Stimulated activated CD8-positive, alpha-beta memory T cell treated with anti-CD3 and anti-CD28 coated beads, Interleukin-12 subunit alpha, Interleukin-12 subunit beta, amount 100 ng/mL, for 24 hours (primary cell): ENCODE data around the gene SNAP25.

Source experiments
- DNase-seq: peaks from one replicate; pipeline ENCODE4 v3.0.0-alpha.2; 2020; ENCODE audit errors: extremely low read depth

The SNAP25 gene

DNA sequence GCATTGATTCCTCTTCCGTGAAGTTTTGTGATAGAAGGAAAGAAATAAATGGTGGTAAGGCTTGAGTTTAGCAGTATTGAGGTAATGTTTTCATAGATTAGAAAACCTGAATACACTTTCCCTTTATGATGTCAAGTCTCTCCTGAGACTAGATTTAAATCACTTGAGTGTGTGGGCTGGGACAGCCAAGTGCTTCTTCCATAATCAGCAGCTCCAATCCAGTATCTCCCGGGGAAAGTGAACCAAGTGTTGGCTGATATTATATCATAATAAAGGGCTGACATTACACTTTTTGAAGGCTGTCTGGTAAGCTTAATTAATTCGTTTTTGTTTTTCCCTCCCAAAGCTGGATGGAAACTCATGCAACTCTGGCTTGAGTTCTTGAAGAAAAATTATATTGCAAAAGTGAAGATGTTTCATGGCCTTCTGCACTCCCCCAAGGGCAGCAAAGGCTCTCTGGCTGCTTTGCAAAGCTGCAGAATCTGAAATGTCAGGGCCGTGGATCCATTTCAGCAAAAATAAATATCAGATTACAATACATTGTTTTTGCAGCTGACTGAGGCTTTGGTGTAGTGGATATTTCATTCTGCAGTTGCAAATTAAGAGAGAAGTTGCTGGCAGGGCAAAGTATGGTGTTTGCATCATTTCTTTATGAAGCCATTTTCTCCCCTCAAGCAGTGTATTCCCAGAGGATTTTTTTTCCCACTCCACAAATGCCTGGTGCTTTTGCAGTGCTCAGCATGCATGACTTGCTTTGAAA is 114.2 kb downstream of the SNAP25 start:
- DNase-seq = no peak

DNA sequence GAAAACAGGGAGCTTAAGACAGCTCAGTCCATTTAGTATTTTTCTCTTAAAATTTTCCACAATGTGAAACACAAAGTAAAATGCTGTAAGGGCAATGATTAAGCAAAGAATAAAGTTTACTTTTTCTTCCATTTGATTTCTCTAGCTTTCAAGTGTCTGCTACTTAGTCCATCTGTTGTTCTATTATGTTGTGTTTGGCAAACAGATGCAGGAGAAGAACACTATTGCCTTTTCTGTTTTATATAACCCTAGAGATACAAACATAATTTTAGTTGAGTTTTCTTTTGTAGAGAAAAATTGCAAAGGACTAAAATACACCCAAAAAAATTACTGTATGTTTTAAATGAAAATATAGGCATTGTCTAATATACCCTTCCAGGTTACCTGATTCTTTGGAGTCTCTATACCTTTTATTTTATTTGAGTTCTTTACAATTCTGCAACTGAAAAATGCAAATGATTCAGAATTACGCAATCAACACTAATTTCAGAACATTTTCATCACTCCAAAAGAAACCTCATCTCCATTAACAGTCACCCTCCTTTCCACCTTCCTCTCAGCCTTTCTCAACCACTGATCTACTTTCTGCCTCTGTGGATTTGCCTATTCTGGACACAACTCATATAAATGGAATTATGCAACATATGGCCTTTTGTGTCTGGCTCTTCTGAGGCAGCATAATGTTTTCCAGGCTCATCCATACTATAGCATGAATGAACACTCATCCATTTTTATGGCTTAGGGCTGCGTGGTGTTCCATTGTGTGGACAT is 118.5 kb downstream of the SNAP25 start:
- no peak for DNase-seq

DNA sequence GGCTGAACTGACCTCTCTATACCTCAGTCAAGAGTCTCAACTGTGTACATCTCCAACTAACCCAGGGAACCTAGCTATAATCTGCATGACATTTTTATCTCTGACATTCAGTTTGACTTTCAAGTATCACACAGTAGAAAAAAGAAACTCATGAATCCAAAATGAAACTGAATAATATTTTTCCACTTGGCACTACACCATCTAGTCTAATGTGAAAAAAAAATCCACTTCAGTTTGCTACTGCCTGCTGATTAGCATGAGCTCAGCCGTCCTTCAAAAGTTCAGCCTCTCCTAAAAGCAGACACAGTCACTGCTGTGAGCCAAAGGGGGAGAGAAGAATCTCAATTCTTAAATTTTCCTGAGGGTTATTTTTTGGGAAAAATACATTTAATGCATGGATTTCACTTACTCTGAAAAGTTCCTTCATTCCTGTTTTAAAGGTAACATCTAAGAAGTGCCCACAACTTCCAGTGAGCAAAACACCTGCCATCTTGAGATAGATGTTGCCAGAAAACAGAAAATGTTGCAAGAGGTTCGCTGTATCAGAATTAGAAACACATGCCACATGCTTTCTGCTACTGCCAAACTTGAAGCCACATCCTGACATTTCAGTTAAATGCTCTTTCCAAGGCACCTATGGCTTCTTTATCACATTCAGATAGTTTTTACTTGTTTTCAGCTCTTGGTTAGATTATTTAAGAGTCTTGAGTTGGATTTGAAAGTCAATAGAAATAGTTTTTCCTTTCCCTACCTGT is 120.0 kb downstream of the SNAP25 start:
- no peak for DNase-seq

GRCh38 chr20:10339609-10340008 is 121.0 kb downstream of the SNAP25 start:
- DNase-seq = no peak

DNA sequence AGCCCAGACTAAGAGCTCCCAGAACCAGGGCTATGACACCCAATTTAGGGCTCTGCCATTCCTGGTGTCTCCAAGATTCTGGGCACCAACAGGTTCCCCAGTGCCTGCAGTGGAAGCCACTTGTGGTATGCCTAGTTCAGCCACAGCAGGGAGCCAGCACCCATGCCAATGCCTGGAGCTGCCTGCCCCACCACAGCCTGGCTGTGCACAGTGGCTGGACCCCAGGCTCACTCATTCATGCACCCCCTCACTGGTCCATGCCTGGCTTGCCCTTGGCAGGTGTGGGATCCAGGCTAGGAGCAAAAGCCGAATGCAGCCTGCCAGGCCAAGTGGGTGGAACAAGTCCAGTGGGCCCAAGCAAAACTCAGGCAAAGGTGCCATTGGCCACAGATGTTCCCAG is 123.5 kb downstream of the SNAP25 start:
- no peak for DNase-seq

DNA sequence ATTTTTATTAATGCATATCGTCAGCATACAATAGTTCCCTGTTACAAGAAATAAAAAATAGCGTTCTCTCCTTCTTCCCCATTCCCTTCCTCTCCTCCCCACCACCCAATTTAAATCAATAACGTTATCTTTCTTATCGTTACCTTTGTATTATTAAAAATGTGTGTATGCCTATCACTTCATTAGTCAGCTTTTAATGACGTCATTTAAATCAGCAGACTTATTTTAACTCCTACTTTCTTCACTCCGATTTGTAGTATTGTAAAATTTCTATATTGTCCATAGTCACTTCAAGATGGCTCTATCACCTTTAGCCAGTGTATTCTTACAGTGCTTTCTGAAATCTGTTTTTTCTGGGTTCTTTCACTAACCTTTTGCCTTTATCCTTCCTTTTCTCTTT is 126.3 kb downstream of the SNAP25 start:
- no peak for DNase-seq

- DNase-seq = no peak
Observed at GRCh38 chr20:10347086-10347880, 128.7 kb downstream of the SNAP25 start.

GRCh38 chr20:10349118-10349517 is 130.5 kb downstream of the SNAP25 start:
- DNase-seq = no peak

- no peak for DNase-seq
Observed at GRCh38 chr20:10350188-10350842, 131.7 kb downstream of the SNAP25 start.

DNA sequence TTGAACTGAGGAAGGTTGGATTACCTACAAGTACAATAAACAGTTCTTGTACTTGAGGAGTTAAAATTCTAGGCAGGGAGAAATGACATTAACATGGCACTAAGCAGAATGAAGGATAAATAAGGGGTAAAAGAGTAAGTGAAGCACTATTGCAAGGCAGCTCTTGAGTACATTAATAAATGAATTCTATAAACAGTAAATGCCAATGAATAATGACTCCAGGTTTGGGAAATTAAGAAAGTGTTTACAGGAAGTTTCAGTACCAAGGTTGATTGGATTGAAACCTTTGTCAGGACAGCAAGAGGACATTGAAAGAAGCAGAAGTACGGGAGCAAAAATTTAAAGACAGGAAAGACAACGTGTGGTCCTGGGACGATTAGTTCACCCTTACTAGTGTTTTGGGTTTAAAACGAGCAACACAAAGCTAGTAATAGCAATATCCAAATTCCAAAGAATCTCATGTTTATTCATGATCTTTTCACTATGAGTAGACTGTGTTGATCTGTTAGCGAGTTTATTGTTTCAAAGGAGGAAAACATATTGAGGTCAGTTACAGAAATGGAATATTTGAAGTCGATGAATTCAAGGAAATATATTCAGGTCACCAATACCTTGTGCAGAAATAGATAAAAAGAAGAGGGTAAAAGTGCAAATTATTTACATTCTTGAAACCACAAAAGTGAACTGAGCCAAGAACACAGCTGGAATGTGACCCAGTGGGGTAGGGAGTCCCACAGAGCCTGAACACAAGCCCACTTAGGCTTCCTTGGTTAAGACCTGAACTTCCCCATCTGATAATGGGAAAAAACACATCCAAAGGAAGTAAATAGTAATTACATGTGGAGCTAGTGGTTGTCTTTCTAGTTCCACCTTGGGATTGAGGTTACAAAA is 134.5 kb downstream of the SNAP25 start:
- DNase-seq = no peak

DNA sequence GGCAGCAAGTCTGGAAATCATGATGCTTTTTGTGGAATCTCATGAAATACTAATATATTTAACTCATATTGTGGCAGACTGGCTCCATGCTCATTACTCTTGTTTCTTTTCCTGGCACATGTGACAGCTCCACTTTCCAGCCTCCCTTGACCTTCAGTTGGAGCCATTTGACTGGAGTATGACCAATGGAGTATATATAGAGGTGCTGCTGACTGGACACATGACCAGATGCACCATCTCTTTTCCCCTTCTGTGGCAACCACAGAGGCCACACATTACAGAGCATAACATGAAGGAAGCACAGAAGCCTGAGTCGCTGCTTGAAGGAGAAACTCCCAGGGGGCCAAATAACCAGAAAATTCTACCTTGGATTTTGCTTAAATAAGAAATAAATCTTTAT is 138.0 kb downstream of the SNAP25 start:
- no peak for DNase-seq
